Measurements from ENCODE around the gene ELP2. TPM values are rescaled to one million over a fixed set of nuclear protein-coding genes. Genes with fewer than 3 reads are reported as not detected.

ELP2 gene
- total and polyA plus RNA-seq, 2 of the 8 experiments (the other 6 are each of a cell fraction or from before 2014, with no cell fraction given): 55.8 to 165 TPM

DNA sequence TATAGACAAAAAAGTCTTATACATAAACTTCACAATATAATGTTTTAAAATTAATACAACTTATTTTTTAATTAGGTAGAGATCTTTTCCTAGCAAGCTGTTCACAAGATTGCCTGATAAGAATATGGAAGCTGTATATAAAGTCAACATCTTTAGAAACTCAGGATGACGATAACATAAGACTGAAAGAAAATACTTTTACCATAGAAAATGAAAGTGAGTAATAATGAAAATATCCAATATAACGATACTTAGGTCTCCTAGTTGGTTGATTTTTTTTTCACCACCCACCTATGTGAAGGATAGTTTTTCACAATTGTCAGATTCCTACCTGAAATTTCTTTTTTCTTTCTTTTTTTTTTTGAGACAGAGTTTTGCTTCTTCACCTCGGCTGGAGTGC is 13.1 kb downstream of the ELP2 start:
- no peak overlapping the region for H4K91ac ChIP-seq (replicated peaks; ENCODE audit: insufficient read length, low read length)
- FAIRE-seq: no peak
- no peaks in the 10 kb centered on the region for H3K27me3 ChIP-seq (replicated peaks in 1 of 4; ENCODE audit: control insufficient read depth in 3 of 4, extremely low read depth in 1 of 4, insufficient read depth in 3 of 4, low read length in 3 of 4)
- WGBS, 2 experiments (ENCODE audit: extremely low coverage in 1 of 2, insufficient coverage in 1 of 2, insufficient read length in 1 of 2, insufficient replicate concordance in 2 of 2, low coverage in 1 of 2, low lambda C conversion rate in 2 of 2, missing lambda C conversion rate in 1 of 2): 95% methylated on average over 3 of the region's 3 CpGs; no CpG with 5 or more reads in 1 of the 2 experiments
- no peak for TF ChIP-seq BACH1 (IDR thresholded peaks at IDR 0.05; ENCODE audit: low read length)
- no peak for TF ChIP-seq BCL11A (IDR thresholded peaks at IDR 0.05; ENCODE audit: low read depth in 2 of 2, low read length in 2 of 2)
- no peak overlapping the region for H2BK20ac ChIP-seq (ENCODE audit: low read length)
- DNase-seq (ENCODE audit: low read depth in 1 of 2, low spot score in 2 of 2): no peak
- H2AFZ ChIP-seq (ENCODE audit: low read length): no peak overlapping the region
- H4K5ac ChIP-seq (ENCODE audit: insufficient read length, low read depth, low read length): no peak overlapping the region
- no peak overlapping the region for H3K14ac ChIP-seq (ENCODE audit: insufficient read length)
- no peak overlapping the region for H2BK5ac ChIP-seq (ENCODE audit: low read depth, low read length)
- ChIA-PET POLR2A (ENCODE audit: partially characterized antibody) (interaction anchor here (0.6 to 0.9 kb wide), 2 partner anchors 9 to 15 kb away, joined by 3 to 4 read pairs; no protein-coding TSS in a partner anchor), CTCF (ENCODE audit: partially characterized antibody) (interaction anchor here (1.6 kb wide), 1 partner anchor 125 kb away, joined by 3 read pairs; no protein-coding TSS in a partner anchor)
- H4K20me1 ChIP-seq (replicated peaks in 1 of 2; ENCODE audit: control insufficient read depth in 1 of 2, insufficient read depth in 2 of 2, low read length in 2 of 2): peaks cover 0 to 1% of the 10 kb centered on the region in 2 experiments
- no peaks in the 10 kb centered on the region for H3K79me1 ChIP-seq (ENCODE audit: low read depth, low read length)
- no peak overlapping the region for H2BK12ac ChIP-seq (ENCODE audit: low read depth, low read length)
- H3K36me3 ChIP-seq (ENCODE audit: control insufficient read depth in 2 of 4, insufficient read depth in 4 of 4, low read length in 3 of 4): peaks cover 14 to 97% (median 65%) of the 10 kb centered on the region in 4 experiments
- H3K18ac ChIP-seq (ENCODE audit: extremely low read depth, low read length): no peak overlapping the region
- H3K4ac ChIP-seq (replicated peaks; ENCODE audit: insufficient read length, low read depth, low read length): no peak overlapping the region
- no peaks in the 10 kb centered on the region for H3K9me3 ChIP-seq (ENCODE audit: insufficient read depth in 2 of 2, low read depth in 1 of 2, low read length in 1 of 2)
- no peak overlapping the region for H2AK5ac ChIP-seq (ENCODE audit: low read depth, low read length)
- H4K8ac ChIP-seq (ENCODE audit: extremely low read depth, insufficient read depth, low read length): no peak overlapping the region
- no peak overlapping the region for H3K23ac ChIP-seq (ENCODE audit: insufficient read length)
- no peak overlapping the region for H3K27ac ChIP-seq (ENCODE audit: low read depth, low read length)
- no peak overlapping the region for H2BK120ac ChIP-seq (replicated peaks; ENCODE audit: low read depth, low read length)
- H3K4me2 ChIP-seq (ENCODE audit: insufficient read depth in 1 of 2, low read depth in 2 of 2, low read length in 2 of 2): no peak overlapping the region
- H2BK15ac ChIP-seq (ENCODE audit: low read length): no peak overlapping the region
- H3K4me1 ChIP-seq (replicated peaks in 1 of 4; ENCODE audit: control insufficient read depth in 3 of 4, insufficient read depth in 4 of 4, low read length in 3 of 4): no peaks in the 10 kb centered on the region
- no peaks in the 10 kb centered on the region for H3K79me2 ChIP-seq (ENCODE audit: control insufficient read depth in 1 of 2, insufficient read depth in 2 of 2, low read length in 2 of 2)
- no peak overlapping the region for H3K9ac ChIP-seq (replicated peaks in 1 of 4; ENCODE audit: extremely low read depth in 1 of 4, low read depth in 3 of 4, low read length in 3 of 4)
- H3K56ac ChIP-seq (replicated peaks; ENCODE audit: insufficient read length, low read depth, low read length): no peak overlapping the region
- H3K23me2 ChIP-seq (ENCODE audit: low read depth, low read length): no peaks in the 10 kb centered on the region
- H3K4me3 ChIP-seq (ENCODE audit: extremely low read depth in 1 of 4, insufficient read depth in 2 of 4, low read depth in 3 of 4, low read length in 4 of 4): no peak overlapping the region
